ENCODE measurements around the gene STMN3.

DNA sequence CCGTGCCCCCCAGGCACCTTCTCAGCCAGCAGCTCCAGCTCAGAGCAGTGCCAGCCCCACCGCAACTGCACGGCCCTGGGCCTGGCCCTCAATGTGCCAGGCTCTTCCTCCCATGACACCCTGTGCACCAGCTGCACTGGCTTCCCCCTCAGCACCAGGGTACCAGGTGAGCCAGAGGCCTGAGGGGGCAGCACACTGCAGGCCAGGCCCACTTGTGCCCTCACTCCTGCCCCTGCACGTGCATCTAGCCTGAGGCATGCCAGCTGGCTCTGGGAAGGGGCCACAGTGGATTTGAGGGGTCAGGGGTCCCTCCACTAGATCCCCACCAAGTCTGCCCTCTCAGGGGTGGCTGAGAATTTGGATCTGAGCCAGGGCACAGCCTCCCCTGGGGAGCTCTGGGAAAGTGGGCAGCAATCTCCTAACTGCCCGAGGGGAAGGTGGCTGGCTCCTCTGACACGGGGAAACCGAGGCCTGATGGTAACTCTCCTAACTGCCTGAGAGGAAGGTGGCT is 44.2 kb upstream of the STMN3 start:
- TF ChIP-seq CTCF (IDR thresholded peaks at IDR 0.05): no peak
- TF ChIP-seq POLR2A (IDR thresholded peaks at IDR 0.05): no peak

All from testis (tissue), 2 donors.